Measurements from ENCODE around the gene IRF1.
A peak's percentile ranks its signal among the peaks of the same experiment; 100 is the strongest.

IRF1 gene

GRCh38 chr5:132500931-132501628 is 10.5 kb upstream of the IRF1 start:
- no peak for DNase-seq (ENCODE audit: low read depth)

DNA sequence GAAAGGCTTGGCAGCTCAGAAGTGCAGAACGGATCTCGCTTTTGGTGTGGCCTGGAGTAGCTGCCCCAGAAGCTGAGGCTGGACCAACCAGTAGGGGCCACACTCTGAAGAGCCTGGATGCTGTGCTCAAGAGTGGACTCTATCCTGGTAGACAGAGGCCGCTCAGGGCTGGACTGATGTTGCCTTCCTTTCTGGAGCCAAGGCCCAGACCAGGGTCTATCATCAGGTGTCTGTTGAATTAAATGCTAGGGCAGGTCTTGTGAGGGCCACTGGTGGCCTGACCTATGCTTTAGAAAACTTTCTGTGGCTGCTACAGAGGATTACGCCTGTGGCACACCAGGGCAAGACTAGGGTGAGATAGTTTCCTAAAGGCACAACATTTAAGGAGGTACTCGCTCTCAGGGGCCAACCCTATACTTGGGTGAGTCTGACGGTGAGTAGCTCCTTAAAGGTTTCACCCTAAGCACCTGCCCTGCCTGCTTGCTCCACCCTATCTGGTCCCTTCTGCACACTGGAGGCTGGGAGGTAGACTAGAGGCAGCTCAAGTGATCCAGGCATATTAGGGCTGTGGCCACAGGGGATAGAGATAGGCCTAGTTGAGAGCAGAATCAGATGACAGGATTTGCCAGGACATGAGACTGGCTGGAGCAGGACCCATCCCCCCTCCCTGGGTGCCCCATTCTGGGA is 9.8 kb upstream of the IRF1 start:
- no peak for DNase-seq (ENCODE audit: low read depth)

GRCh38 chr5:132499440-132500243 is 9.1 kb upstream of the IRF1 start:
- DNase-seq (ENCODE audit: low read depth) = no peak

DNA sequence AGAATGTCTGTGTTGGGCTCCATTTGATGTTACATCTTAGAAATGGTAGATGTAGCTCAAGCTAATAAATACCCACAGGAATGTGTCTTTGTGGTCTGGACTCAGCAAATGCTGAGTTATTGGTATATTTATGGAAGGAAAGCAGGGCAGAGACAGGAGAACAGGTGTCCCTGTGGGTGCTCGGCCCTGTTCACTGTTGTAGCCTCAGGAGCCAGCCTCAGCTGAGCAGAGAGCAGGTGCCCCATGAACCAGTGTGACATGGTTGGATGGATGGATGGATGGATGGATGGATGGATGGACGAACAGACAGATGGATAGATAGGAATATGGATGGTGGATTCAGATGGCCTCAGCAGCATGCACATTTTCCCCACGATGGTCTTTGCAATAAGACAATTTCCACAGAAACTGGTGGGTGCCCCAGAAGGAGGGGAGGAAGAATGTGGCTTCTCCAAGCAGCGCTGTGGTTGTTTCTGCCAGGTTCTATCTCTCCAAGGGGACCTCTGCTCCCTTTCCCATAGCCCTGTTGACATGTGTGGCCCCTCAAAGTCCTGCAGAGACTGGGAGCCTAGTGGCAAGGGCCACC is 8.2 kb upstream of the IRF1 start:
- no peak for DNase-seq (ENCODE audit: low read depth)

DNA sequence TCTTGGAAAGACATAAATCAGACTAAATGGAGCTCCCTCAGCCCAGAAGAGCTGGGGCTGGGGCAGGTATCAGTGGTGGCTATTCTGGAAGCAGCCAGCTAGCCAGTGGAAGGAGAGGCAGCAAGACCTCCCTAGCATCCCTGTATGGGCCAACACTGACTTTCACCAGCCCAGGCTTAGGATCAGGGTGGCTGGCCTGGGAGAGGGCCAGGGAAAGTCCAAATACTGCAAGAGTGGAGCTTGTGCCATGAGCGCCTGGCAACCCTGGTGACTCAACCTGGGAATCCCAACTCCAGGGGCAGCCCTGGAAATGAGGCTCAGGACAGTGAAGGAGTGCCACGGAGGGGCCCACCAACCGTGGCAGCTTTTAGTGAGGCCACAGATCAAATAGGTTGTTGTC is 7.6 kb upstream of the IRF1 start:
- DNase-seq (ENCODE audit: low read depth) = no peak

GRCh38 chr5:132497488-132497997 is 7.0 kb upstream of the IRF1 start:
- DNase-seq (ENCODE audit: low read depth) = no peak

DNA sequence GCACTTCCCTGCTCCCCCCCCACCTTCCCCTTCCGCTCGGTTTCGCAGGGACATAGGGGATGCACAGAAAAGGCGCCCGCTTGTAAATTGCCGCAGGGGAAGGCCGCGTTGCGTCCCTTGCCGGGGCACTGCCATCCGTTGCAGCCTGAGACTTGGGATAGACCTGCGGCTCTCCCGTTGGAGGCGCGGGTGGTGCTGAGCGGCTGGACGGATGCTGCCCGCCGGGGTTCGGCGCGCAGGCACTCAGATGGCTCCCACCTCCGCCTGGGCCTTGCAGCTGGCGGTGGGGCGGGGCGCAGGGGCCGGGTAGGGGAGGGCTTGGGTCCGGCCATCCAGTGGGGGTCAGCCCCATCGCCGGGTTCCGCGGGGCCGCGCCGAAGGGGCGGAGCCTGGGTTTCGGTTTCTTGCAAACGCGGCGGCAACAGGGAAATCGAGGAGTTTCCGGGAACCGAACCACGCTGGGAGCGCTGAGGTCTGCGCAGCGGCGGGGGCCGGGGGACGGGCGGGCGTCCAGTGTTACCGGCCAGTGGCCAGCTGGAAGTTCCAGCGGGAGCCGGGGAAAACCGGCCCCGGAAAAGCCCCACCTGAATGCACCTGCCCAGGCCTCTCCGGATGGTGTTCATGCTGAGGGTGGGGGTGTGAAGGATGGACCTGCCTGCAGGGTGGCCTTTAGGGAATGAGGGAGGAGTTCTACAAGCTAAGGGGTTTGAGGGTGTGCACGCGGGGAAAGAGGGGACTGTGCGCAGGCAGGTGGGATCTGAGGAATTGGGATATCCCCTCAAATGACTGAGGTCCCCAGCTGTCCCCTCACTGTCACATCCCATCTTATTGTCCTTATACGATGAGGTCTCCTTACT is 6.3 kb upstream of the IRF1 start:
- DNase-seq (ENCODE audit: low read depth) = peak; percentile 66

DNA sequence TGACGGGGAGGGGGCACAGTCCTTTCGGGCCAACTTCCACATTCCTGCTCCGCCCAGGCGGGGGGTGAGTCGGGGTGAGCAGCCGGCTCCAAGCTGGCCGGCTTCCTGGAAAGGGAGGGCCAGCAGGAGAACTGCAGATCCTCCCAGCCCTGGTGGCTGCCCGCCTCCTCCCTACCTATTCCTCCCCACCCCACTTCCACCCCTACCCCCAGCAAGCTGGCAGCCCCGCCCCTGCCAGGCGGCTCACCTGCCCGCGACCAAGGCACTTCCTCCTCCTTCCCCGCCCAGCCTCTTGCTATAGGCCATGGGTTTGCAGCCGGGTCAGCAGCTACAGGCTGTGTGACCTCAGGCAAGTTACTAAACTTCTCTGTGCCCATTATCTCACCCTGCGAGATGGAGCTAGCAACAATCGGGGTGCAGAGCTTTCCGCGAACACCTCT is 5.6 kb upstream of the IRF1 start:
- DNase-seq (ENCODE audit: low read depth) = peak; percentile 76

- DNase-seq (ENCODE audit: low read depth) = peak; percentile 79
These were observed 5.2 kb upstream of the IRF1 start for GRCh38 chr5:132495667-132496190.

DNA sequence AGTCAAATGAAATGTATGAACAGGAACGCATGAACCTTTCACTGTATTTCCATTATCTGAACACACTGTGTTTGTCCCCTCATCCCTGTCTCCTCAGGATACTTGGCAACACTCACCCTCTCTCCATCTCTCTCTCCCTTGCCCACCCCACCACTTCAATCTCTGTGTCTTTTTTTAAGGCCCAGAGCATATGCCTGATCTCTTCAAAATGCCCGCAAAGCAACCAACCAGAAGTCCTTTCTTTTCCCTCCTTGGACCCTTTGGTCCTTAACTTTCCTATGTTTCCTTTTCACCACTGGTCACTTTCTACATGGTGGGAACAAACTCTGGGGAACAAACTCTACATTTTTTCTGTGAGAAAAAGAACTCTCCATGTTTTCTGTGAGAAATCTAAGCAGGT is 3.2 kb upstream of the IRF1 start:
- no peak for DNase-seq (ENCODE audit: low read depth)

DNA sequence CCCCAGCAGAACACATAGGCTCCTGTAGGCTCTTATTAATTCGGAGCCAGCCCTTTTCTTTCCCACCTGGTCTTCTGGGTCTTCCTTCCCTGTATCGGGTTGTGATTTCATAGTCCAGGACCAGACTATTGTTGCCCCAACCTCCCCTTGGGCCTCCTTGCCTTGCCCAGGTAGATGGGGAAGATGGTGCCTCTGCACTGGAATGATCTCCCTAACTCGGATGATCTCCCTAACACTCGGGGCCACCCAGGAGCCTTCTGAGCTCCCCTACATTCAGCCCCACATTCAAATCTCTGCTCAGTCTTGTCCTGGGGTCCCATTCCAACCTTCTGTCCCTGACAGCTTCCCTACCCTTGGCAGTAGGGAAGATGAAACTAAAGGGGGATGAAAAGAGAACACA is 2.7 kb upstream of the IRF1 start:
- DNase-seq (ENCODE audit: low read depth) = no peak

GRCh38 chr5:132492386-132493125 is 2.0 kb upstream of the IRF1 start:
- DNase-seq (ENCODE audit: low read depth) = no peak

GRCh38 chr5:132491368-132492364 is 1.1 kb upstream of the IRF1 start:
- no peak for DNase-seq (ENCODE audit: low read depth)

DNA sequence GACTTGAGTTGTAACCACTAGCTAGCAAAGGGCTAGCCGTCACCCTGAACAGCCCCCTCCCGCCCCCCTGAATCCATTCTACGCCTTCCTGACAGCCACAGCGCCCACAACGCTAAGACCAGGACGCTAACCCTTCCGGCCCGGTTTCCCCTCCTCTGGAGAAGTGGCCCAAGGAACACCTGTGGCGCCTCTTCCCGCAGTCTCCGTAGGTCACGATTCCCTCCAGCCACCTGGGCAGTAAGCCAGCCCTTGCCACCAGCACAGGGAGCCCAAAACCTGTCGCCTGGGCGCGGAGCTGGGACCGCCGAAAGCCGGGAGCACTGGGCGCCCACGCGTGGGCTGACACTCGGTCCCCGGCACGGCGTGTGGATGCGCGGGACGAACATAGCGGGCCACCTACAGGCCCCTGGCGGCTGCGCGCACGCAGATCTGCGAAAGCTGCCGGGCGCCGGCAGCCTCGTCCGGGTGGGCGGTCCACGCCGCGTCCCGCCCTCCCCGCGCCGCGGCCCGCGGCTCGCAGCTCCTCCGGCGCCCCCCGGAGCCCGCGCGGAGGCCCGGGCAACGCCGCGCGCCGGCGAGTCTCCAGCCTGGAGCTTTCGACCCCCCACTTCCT is 596 bp downstream of the IRF1 start:
- DNase-seq (ENCODE audit: low read depth) = peak; percentile 53

DNA sequence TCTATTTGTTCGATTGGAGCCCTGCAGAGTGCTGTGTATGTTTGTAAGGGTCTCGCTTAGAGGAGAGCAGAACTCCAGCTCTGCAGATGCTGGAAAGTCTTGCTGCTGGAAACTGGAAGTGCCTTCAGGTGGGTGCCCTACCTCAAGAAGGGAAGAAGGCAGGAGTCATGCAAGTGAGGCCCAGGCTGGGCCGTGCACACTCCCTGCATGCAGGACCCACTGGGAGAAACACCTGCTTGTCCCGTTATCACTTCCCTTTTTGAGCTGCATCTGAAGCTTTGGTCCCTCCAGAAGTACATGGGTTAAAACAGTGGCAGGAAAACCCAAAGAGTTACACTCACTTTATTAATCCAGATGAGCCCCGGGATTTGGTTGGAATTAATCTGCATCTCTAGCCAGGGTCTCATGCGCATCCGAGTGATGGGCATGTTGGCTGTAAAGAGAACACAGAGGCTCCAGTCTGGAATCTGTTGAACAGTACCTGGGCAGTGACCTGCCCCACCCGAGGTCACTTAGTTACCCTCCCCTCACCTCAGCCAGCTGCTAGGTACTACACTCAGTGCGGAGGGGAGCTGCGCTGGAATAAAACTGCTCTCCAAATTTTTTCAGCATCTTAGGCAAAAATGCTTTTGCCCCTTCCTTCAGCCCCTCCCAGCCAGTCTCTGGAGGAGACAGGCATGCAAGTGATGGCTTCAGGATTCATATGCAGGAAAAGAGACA is 1.4 kb downstream of the IRF1 start:
- no peak for DNase-seq (ENCODE audit: low read depth)

GRCh38 chr5:132488590-132488989 is 2.0 kb downstream of the IRF1 start:
- no peak for DNase-seq (ENCODE audit: low read depth)

- DNase-seq (ENCODE audit: low read depth) = no peak
These were observed 2.6 kb downstream of the IRF1 start for GRCh38 chr5:132487841-132488555.

- DNase-seq (ENCODE audit: low read depth) = no peak
These were observed 3.5 kb downstream of the IRF1 start for GRCh38 chr5:132487095-132487428.
